B cell (primary cell): ENCODE results near the gene HS3ST6. TPM values are rescaled to one million over a fixed set of nuclear protein-coding genes. Genes with fewer than 3 reads are reported as not detected.

Experiments used
- ATAC-seq: fragments of 200-7000 bp; cut with Tn5 transposase; one replicate; pipeline ENCODE4 v1.10.0; 2021; ENCODE audit warnings: low read depth, mild to moderate bottlenecking, moderate number of reproducible peaks, moderate library complexity
- CTCF ChIA-PET: fragments of 350-600 bp; sonication (Branson Sonifier 250); formaldehyde crosslinking; loops from one replicate; lab custom pipeline; 2021; ENCODE audit warnings: antibody characterized with exemption, inconsistent platforms; lab: Charles Lee
- POLR2A ChIA-PET: fragments of 350-600 bp; sonication (Branson Sonifier 250); formaldehyde crosslinking; loops from one replicate; lab custom pipeline; 2021; ENCODE audit warnings: antibody characterized with exemption; lab: Charles Lee
- DNase-seq: peaks from one replicate; pipeline ENCODE4 v3.0.0; 2013
- H2AFZ ChIP-seq: 2 replicates; pipeline ENCODE4 v1.6.1; 2012; ENCODE audit warnings: mild to moderate bottlenecking, low read depth, low read length; ENCODE audit not compliant: insufficient read depth, poor library complexity, severe bottlenecking
- H3K27ac ChIP-seq, 2 donors: 1 replicate in 1 of 2; 2 replicates in 1 of 2; pipeline ENCODE4 v1.5.1; 2012 to 2013; ENCODE audit warnings: low read length in 2 of 2, mild to moderate bottlenecking in 2 of 2, moderate library complexity in 1 of 2
- H3K27me3 ChIP-seq, 4 experiments: fragments of 200-600 bp in 1 of 4; sonication (generic) in 1 of 4; replicated peaks in 1 of 4; 1 replicate in 2 of 4; 2 replicates in 2 of 4; pipeline versions ENCODE4 v1.6.1 to v1.7.0; 2013 to 2016; ENCODE audit warnings: low read length in 3 of 4, mild to moderate bottlenecking in 2 of 4, mixed read lengths in 1 of 4, moderate library complexity in 1 of 4; ENCODE audit not compliant: insufficient read depth in 4 of 4, control insufficient read depth in 3 of 4; ENCODE audit errors: control extremely low read depth in 1 of 4
- H3K36me3 ChIP-seq, 2 experiments: replicated peaks in 1 of 2; 1 replicate in 1 of 2; 2 replicates in 1 of 2; pipeline versions ENCODE4 v1.6.1 to v1.7.1; 2013; ENCODE audit warnings: low read length in 1 of 2; ENCODE audit not compliant: insufficient read depth in 2 of 2, control insufficient read depth in 1 of 2; ENCODE audit errors: control extremely low read depth in 1 of 2, extremely low read depth in 1 of 2
- H3K4me1 ChIP-seq, 2 donors: fragments of 200-600 bp in 1 of 2; sonication (generic) in 1 of 2; 1 replicate in 1 of 2; 2 replicates in 1 of 2; pipeline versions ENCODE4 v1.5.1 to v1.6.1; 2013 to 2017; ENCODE audit warnings: low read length in 2 of 2; ENCODE audit not compliant: control insufficient read depth in 2 of 2, insufficient read depth in 2 of 2
- H3K4me2 ChIP-seq: replicated peaks from 2 replicates; pipeline ENCODE3; 2012; ENCODE audit warnings: mild to moderate bottlenecking, low read depth, low read length; ENCODE audit not compliant: poor library complexity, severe bottlenecking
- H3K4me3 ChIP-seq, 5 experiments: fragments of 200-600 bp in 1 of 5; sonication (generic) in 1 of 5; 1 replicate in 3 of 5; 2 replicates in 2 of 5; pipeline versions ENCODE4 v1.5.1 to v1.7.0; 2011 to 2016; ENCODE audit warnings: low read length in 4 of 5, mild to moderate bottlenecking in 4 of 5, low read depth in 2 of 5, control low read depth in 1 of 5, moderate library complexity in 1 of 5; ENCODE audit not compliant: insufficient read depth in 1 of 5; ENCODE audit errors: control extremely low read depth in 1 of 5, extremely low read depth in 1 of 5
- H3K79me2 ChIP-seq: fragments of 200-600 bp; sonication (generic); one replicate; pipeline ENCODE4 v1.6.0; 2016; ENCODE audit warnings: low read length; ENCODE audit not compliant: control insufficient read depth, insufficient read depth
- H3K9ac ChIP-seq: fragments of 200-600 bp; sonication (generic); 2 replicates; pipeline ENCODE4 v1.6.1; 2017; ENCODE audit warnings: mild to moderate bottlenecking, low read length, moderate library complexity
- H3K9me3 ChIP-seq, 3 donors: one replicate each; pipeline versions ENCODE4 v1.6.1 to v1.7.1; 2013; ENCODE audit warnings: low read length in 2 of 3; ENCODE audit not compliant: control insufficient read depth in 2 of 3, insufficient read depth in 1 of 3; ENCODE audit errors: control extremely low read depth in 1 of 3
- H4K20me1 ChIP-seq: 2 replicates; pipeline ENCODE4 v1.6.0; 2012; ENCODE audit warnings: mild to moderate bottlenecking, low read length; ENCODE audit not compliant: insufficient read depth, control insufficient read depth, poor library complexity, severe bottlenecking
- H3K27ac Mint-ChIP-seq: one replicate; pipeline ENCODE4 v1.8.0; 2021; ENCODE audit warnings: mixed read lengths
- H3K27me3 Mint-ChIP-seq: one replicate; pipeline ENCODE4 v1.8.0; 2021; ENCODE audit warnings: mixed read lengths
- H3K4me1 Mint-ChIP-seq: one replicate; pipeline ENCODE4 v1.8.0; 2021; ENCODE audit warnings: mixed read lengths
- H3K4me3 Mint-ChIP-seq: one replicate; pipeline ENCODE4 v1.8.0; 2021; ENCODE audit warnings: mixed read lengths
- H3K9me3 Mint-ChIP-seq: one replicate; pipeline ENCODE4 v1.8.0; 2022; ENCODE audit warnings: mixed read lengths; ENCODE audit not compliant: insufficient read depth
- CTCF ChIP-seq: fragments of 200-600 bp; IDR thresholded peaks from one replicate; pipeline ENCODE4 v1.8.0; 2022; ENCODE audit warnings: antibody characterized with exemption, mild to moderate bottlenecking
- EZH2 ChIP-seq: IDR thresholded peaks from 2 replicates; pipeline ENCODE4 v1.6.1; 2012; ENCODE audit warnings: borderline replicate concordance, low read depth, mild to moderate bottlenecking, moderate library complexity, low read length; ENCODE audit not compliant: insufficient read depth, poor library complexity, severe bottlenecking
- WGBS: methylation state at CpG from one replicate; pipeline ENCODE4 v1.1.5; 2013; ENCODE audit warnings: missing lambda C conversion rate; ENCODE audit not compliant: insufficient coverage; 5-methylcytosine and 5-hydroxymethylcytosine counted together
- intact Hi-C: fragments of 100-400 bp; cut with micrococcal nuclease; formaldehyde crosslinking; loops from one replicate; pipeline ENCODE4 v1.10.0; 2022
- polyA plus RNA-seq: library from polyadenylated mRNA; depleted of rRNA; stranded (reverse); fragments of >200 nt; gene quantifications from 2 replicates; pipeline ENCODE4 v1.2.3, GENCODE V29; 2012
- total RNA-seq, 2 donors: library from RNA; stranded (reverse); fragments of 120-200 nt in 1 of 2; gene quantifications; 1 replicate in 1 of 2; 2 replicates in 1 of 2; pipeline versions ENCODE4 v1.2.3 to v1.2.4, GENCODE V29; 2013 to 2022

Gene HS3ST6
- total and polyA plus RNA-seq, 2 donors (not counting 1 experiment from before 2014, with no cell fraction given): not detected

- peak within 1 kb of the TSS; percentile 91 for H2AFZ ChIP-seq
- intact Hi-C loops: loop anchor here (1.0 to 10.0 kb wide), 2 partner anchors 14 to 52 kb away; no protein-coding TSS in a partner anchor
- no peaks in the 10 kb centered on the region for H3K9me3 ChIP-seq
- peak within 1 kb of the TSS; percentile 81 for H3K4me2 ChIP-seq
- Mint-ChIP-seq H3K27me3 (no peaks in the 10 kb centered on the region), H3K4me3 (peak within 1 kb of the TSS; percentile 90), H3K27ac (peak within 1 kb of the TSS; percentile 80), H3K9me3 (no peaks in the 10 kb centered on the region), H3K4me1 (peaks cover 21% of the 10 kb centered on the region)
- peak within 1 kb of the TSS; percentile 42 to 83 (median 73) for H3K4me3 ChIP-seq
- ATAC-seq (peak; percentile 99), DNase-seq (peak; percentile 99)
- no peak for TF ChIP-seq CTCF
- TF ChIP-seq EZH2: no peak
- peaks cover 0 to 8% of the 10 kb centered on the region in 2 experiments for H3K36me3 ChIP-seq
- no peaks in the 10 kb centered on the region for H4K20me1 ChIP-seq
- H3K27ac ChIP-seq: peak within 1 kb of the TSS; percentile 25 to 64
- H3K79me2 ChIP-seq: no peaks in the 10 kb centered on the region
- ChIA-PET POLR2A (interaction anchor here (0.8 to 1.4 kb wide), 7 partner anchors 11 to 212 kb away, joined by 3 to 12 read pairs (median 4); partner anchors contain the start of genes NTHL1, RPS2, TRAF7 and TSC2), CTCF (interaction anchor here (0.8 to 1.7 kb wide), 3 partner anchors 15 to 79 kb away, joined by 3 to 6 read pairs (median 5); partner anchors contain the start of gene RPS2)
- H3K27me3 ChIP-seq: no peaks in the 10 kb centered on the region
- H3K4me1 ChIP-seq: peaks cover 14 to 19% of the 10 kb centered on the region in 2 donors
- peak within 1 kb of the TSS; percentile 82 for H3K9ac ChIP-seq
- 2% methylated on average over 73 of the region's 77 CpGs for WGBS
Observed at GRCh38 chr16:1942810-1943726, 24.9 kb upstream of the HS3ST6 start, which contains the start of gene MSRB1. TSS of gene MSRB1 (minus strand) at chr16:1943199. CDS start at chr16:1943156, 43 bp downstream.
